NCI-H128 (cell line): ENCODE measurements around the gene GJD3.
"Not testable (repeated sequence)": the region's sequence is repeated elsewhere in the genome, so short reads cannot be mapped to it uniquely, and the experiment has no call there.

ENCODE experiments used
- DNase-seq: peaks from one replicate; lab custom pipeline; 2025; ENCODE audit not compliant: unreplicated experiment; lab: John Stamatoyannopoulos, UW

GJD3 gene

DNA sequence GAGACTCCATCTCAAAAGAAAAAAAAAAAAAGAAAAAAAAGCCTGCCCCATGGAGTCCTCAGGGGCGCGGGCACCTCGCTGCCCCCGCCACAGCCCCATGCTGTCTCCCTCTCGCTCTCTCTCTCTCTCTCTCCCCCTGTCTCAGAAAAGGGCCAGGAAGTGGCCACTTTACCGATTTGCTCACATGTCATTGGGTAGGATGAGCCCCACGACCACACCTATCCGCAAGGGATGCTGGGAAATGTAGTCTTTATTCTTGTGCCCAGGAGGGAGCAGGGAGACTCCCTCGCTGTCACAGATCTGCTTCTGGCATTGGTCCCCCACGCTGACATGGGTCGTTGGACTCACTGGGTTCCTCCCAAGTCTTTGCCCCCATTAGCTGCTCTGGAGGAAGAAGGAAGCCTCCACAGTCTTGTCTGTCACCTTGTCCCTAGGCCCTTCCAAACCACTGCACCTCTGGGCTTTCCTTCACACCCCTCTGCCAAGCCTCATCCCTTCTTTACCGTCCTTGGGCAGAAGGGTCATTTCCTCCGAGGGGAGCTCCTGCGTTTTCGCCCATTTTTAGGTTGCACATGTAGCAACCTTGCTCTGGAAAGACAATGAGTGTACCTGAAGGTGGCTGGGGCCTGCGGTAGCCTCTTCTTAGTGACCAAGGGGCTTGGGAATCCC lies 6.9 kb upstream of the GJD3 start:
- no peak for DNase-seq

- no peak for DNase-seq
These were observed 5.4 kb upstream of the GJD3 start for GRCh38 chr17:40369923-40370322.

DNA sequence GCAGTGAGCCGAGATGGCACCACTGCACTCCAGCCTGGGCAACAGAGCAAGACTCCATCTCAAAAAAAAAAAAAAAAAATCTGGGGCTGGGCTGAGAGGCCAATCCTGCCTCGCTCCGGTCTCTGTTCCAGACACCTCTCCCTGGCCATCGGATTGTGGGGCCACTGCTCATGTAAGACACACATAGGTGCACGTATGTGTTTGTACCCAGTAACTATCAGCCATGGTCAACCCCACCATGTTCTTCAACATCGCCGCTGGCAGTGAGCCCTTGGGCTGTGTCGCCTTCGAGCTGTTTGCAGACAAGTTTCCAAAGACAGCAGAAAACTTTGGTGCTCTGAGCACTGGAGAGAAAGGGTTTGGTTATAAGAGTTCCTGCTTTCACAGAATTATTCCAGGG lies 3.2 kb upstream of the GJD3 start:
- not testable (repeated sequence) for DNase-seq

- DNase-seq, result no peak
These were observed 2.5 kb upstream of the GJD3 start for GRCh38 chr17:40366861-40367518.

GRCh38 chr17:40366076-40366860 lies 1.7 kb upstream of the GJD3 start:
- DNase-seq, result no peak

DNA sequence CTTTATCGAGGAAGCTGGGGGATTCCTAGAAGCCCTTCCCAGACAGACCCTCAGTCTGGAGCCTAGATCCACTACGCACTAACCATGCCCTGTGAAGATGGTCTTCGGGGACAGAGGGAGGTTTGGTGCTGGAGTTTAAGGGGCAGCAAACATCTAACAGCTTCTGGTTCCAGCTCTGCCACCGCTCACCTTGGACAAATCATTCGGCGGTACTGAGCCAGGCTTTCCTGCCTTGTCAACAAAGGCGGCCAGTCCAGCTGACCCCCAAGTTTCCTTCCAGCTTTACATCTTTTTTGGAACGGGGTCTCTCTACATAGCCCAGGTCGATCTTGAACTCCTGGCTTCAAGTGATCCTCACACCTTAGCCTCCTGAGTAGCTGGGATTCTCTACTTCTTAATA lies 369 bp upstream of the GJD3 start:
- no peak for DNase-seq

- no peak for DNase-seq
These were observed 1.3 kb downstream of the GJD3 start for GRCh38 chr17:40363111-40363827.

- DNase-seq, result no peak
These were observed 1.8 kb downstream of the GJD3 start for GRCh38 chr17:40362696-40363110.

- DNase-seq, result no peak
These were observed 2.4 kb downstream of the GJD3 start for GRCh38 chr17:40361925-40362695.

GRCh38 chr17:40361063-40361924 lies 3.2 kb downstream of the GJD3 start:
- DNase-seq, result no peak

DNA sequence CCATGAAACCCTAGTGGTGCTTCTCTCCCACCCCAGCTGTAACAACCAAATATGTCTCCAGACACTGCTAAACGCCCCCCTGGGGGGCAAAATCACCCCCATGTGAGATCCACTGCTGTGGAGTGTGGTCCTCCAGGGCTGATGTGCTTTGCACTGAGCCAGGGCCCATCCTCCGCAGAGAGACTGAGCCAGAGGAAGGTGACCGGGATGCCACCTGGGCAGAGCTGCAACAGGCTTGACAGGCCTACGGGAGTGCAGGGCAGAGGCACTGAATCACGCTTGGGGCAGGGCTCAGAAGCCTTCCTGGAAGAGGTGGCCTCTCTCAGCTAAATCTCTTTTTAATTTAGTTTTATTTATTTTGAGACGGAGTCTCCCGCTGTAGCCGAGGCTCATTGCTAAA lies 4.4 kb downstream of the GJD3 start:
- no peak for DNase-seq

- DNase-seq, result peak; percentile 46
These were observed 6.1 kb downstream of the GJD3 start for GRCh38 chr17:40358323-40359038.

- DNase-seq, result no peak
These were observed 7.3 kb downstream of the GJD3 start for GRCh38 chr17:40356990-40357881.

- no peak for DNase-seq
These were observed 8.5 kb downstream of the GJD3 start for GRCh38 chr17:40355804-40356758.

DNA sequence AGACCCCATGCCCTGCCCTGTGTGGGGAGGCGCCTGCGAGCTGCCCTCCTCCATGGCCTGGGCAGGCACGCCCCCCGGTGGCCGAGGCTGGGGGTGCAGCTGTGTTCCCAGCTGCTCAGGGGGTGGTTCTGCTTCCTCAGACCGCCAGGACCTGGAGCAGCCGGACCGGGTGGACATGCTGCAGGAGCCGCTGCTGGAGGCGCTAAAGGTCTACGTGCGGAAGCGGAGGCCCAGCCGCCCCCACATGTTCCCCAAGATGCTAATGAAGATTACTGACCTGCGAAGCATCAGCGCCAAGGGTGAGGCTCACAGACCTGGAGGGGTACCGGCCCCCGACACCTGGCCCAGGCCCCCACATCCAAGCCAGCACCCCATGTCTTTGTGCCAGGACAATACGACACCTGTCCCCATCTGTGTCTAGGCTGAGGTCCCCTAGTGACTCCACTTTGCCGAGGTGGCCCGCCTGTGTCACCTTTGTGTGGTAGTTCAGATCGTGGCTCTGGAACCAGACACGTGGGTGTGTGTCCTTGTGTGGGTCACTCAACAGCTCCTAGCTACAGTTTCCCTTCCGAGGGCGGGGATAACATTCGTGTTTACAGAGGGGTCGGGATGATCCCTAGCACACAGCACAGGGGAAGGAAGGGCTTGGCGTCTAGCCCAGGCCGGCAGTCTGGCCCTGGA lies 9.3 kb downstream of the GJD3 start:
- DNase-seq, result no peak
